GM15510 (cell line): ENCODE data around the gene BTAF1.

ENCODE experiments used
- POLR2A ChIP-seq: IDR thresholded peaks from 3 replicates; pipeline ENCODE4 v1.6.1; 2011; ENCODE audit warnings: borderline replicate concordance; ENCODE audit not compliant: insufficient read length; ENCODE audit errors: extremely low read depth

BTAF1 gene

GRCh38 chr10:92047215-92047614, 123.6 kb downstream of the BTAF1 start:
- TF ChIP-seq POLR2A, result no peak

- no peak for TF ChIP-seq POLR2A
Measured at GRCh38 chr10:92052088-92052487, 128.5 kb downstream of the BTAF1 start.

GRCh38 chr10:92052741-92053140, 129.2 kb downstream of the BTAF1 start:
- no peak for TF ChIP-seq POLR2A

GRCh38 chr10:92054807-92055206, 131.2 kb downstream of the BTAF1 start:
- TF ChIP-seq POLR2A, result no peak

- TF ChIP-seq POLR2A, result no peak
Measured at GRCh38 chr10:92062273-92062672, 138.7 kb downstream of the BTAF1 start.

GRCh38 chr10:92064506-92064905, 140.9 kb downstream of the BTAF1 start:
- TF ChIP-seq POLR2A, result no peak

- no peak for TF ChIP-seq POLR2A
Measured at GRCh38 chr10:92066386-92066785, 142.8 kb downstream of the BTAF1 start.

GRCh38 chr10:92068900-92069299, 145.3 kb downstream of the BTAF1 start:
- TF ChIP-seq POLR2A, result no peak

- TF ChIP-seq POLR2A, result no peak
Measured at GRCh38 chr10:92074126-92074887, 150.7 kb downstream of the BTAF1 start.

- no peak for TF ChIP-seq POLR2A
Measured at GRCh38 chr10:92075829-92076228, 152.3 kb downstream of the BTAF1 start.

GRCh38 chr10:92076722-92077121, 153.2 kb downstream of the BTAF1 start:
- TF ChIP-seq POLR2A, result no peak

GRCh38 chr10:92079003-92079402, 155.4 kb downstream of the BTAF1 start:
- TF ChIP-seq POLR2A, result no peak
